ENCODE measurements around the gene IFT122.
"Not testable (repeated sequence)": the region's sequence is repeated elsewhere in the genome, so short reads cannot be mapped to it uniquely, and the experiment has no call there.

The IFT122 gene

GRCh38 chr3:129487183-129487867 lies 47.3 kb downstream of the IFT122 start:
- H3K36me3 ChIP-seq = no peaks in the 10 kb centered on the region
- no peak for DNase-seq
- no peak overlapping the region for H3K4me3 ChIP-seq (ENCODE audit: low read depth, low read length)
- peaks cover 5% of the 10 kb centered on the region for H3K4me1 ChIP-seq
- H3K27me3 ChIP-seq = no peaks in the 10 kb centered on the region
- H3K9me3 ChIP-seq = no peaks in the 10 kb centered on the region
- TF ChIP-seq CTCF (IDR thresholded peaks at IDR 0.05; ENCODE audit: low read depth, low read length) = no peak

- not testable (repeated sequence) for H3K4me3 ChIP-seq (ENCODE audit: low read depth, low read length); H3K4me1 ChIP-seq; DNase-seq; H3K36me3 ChIP-seq; H3K27me3 ChIP-seq; H3K9me3 ChIP-seq
Observed at GRCh38 chr3:129487868-129488335, 47.9 kb downstream of the IFT122 start.

GRCh38 chr3:129489258-129489657 lies 49.2 kb downstream of the IFT122 start:
- not testable (repeated sequence) for H3K9me3 ChIP-seq; H3K4me1 ChIP-seq; H3K4me3 ChIP-seq (ENCODE audit: low read depth, low read length); H3K36me3 ChIP-seq; H3K27me3 ChIP-seq; DNase-seq

- H3K36me3 ChIP-seq = no peaks in the 10 kb centered on the region
- H3K9me3 ChIP-seq = no peaks in the 10 kb centered on the region
- peak; percentile 84 for DNase-seq
- peaks cover 4% of the 10 kb centered on the region for H3K4me1 ChIP-seq
- TF ChIP-seq CTCF (IDR thresholded peaks at IDR 0.05; ENCODE audit: low read depth, low read length) = peak; percentile 97
- H3K27me3 ChIP-seq = no peaks in the 10 kb centered on the region
- H3K4me3 ChIP-seq (ENCODE audit: low read depth, low read length) = no peak overlapping the region
Observed at GRCh38 chr3:129490273-129490675, 50.2 kb downstream of the IFT122 start.

GRCh38 chr3:129491077-129491476 lies 51.1 kb downstream of the IFT122 start:
- H3K27me3 ChIP-seq; H3K9me3 ChIP-seq; H3K36me3 ChIP-seq; DNase-seq; H3K4me3 ChIP-seq (ENCODE audit: low read depth, low read length); H3K4me1 ChIP-seq: not testable (repeated sequence)

- peaks cover 4% of the 10 kb centered on the region for H3K4me1 ChIP-seq
- no peak for DNase-seq
Observed at GRCh38 chr3:129491794-129492193, 51.8 kb downstream of the IFT122 start.

GRCh38 chr3:129492691-129493090 lies 52.7 kb downstream of the IFT122 start:
- no peak overlapping the region for H3K4me3 ChIP-seq (ENCODE audit: low read depth, low read length)
- H3K36me3 ChIP-seq = 0 out of 2 replicates have a peak, but pooled peaks cover 2% of the 10 kb centered on the region
- DNase-seq = no peak
- TF ChIP-seq CTCF (IDR thresholded peaks at IDR 0.05; ENCODE audit: low read depth, low read length) = no peak
- no peaks in the 10 kb centered on the region for H3K9me3 ChIP-seq
- peaks cover 4% of the 10 kb centered on the region for H3K4me1 ChIP-seq
- no peaks in the 10 kb centered on the region for H3K27me3 ChIP-seq

More at GRCh38 chr3:129491794-129492193, 51.8 kb downstream of the IFT122 start:
- no peaks in the 10 kb centered on the region for H3K27me3 ChIP-seq
- TF ChIP-seq CTCF (IDR thresholded peaks at IDR 0.05; ENCODE audit: low read depth, low read length) = no peak
- H3K9me3 ChIP-seq = no peaks in the 10 kb centered on the region
- H3K36me3 ChIP-seq = 0 out of 2 replicates have a peak, but pooled peaks cover 2% of the 10 kb centered on the region
- no peak overlapping the region for H3K4me3 ChIP-seq (ENCODE audit: low read depth, low read length)
